ENCODE measurements around the gene IL16.
A peak's percentile ranks its signal among the peaks of the same experiment; 100 is the strongest.

IL16 gene

GRCh38 chr15:81271761-81272644 lies 75.3 kb downstream of the IL16 start:
- Histone ChIP-seq H3K4me1 (ENCODE audit: control insufficient read depth, insufficient read depth, low read length, poor library complexity, severe bottlenecking) (peaks cover 3% of the 10 kb centered on the region), H3K36me3 (ENCODE audit: control insufficient read depth, insufficient read depth, low read length) (no peaks in the 10 kb centered on the region), H3K27me3 (replicated peaks; ENCODE audit: control insufficient read depth, insufficient read depth, low read length, poor library complexity, severe bottlenecking) (no peaks in the 10 kb centered on the region), H3K4me3 (ENCODE audit: insufficient read depth, low read depth, low read length, poor library complexity, severe bottlenecking) (no peak overlapping the region), H3K27ac (ENCODE audit: insufficient read depth, low read length, poor library complexity, severe bottlenecking) (no peak overlapping the region), H3K9me3 (ENCODE audit: control insufficient read depth, low read length) (no peaks in the 10 kb centered on the region)
- DNase-seq, result no peak

GRCh38 chr15:81273200-81273599 lies 76.5 kb downstream of the IL16 start:
- H3K9me3 ChIP-seq (ENCODE audit: control insufficient read depth, low read length), result no peaks in the 10 kb centered on the region
- H3K27ac ChIP-seq (ENCODE audit: insufficient read depth, low read length, poor library complexity, severe bottlenecking), result no peak overlapping the region
- DNase-seq, result no peak

GRCh38 chr15:81273855-81274254 lies 77.2 kb downstream of the IL16 start:
- no peaks in the 10 kb centered on the region for H3K36me3 ChIP-seq (ENCODE audit: control insufficient read depth, insufficient read depth, low read length)
- H3K9me3 ChIP-seq (ENCODE audit: control insufficient read depth, low read length), result no peaks in the 10 kb centered on the region
- H3K4me3 ChIP-seq (ENCODE audit: insufficient read depth, low read depth, low read length, poor library complexity, severe bottlenecking), result no peak overlapping the region
- DNase-seq, result no peak
- H3K27ac ChIP-seq (ENCODE audit: insufficient read depth, low read length, poor library complexity, severe bottlenecking), result no peak overlapping the region
- H3K27me3 ChIP-seq (replicated peaks; ENCODE audit: control insufficient read depth, insufficient read depth, low read length, poor library complexity, severe bottlenecking), result no peaks in the 10 kb centered on the region
- H3K4me1 ChIP-seq (ENCODE audit: control insufficient read depth, insufficient read depth, low read length, poor library complexity, severe bottlenecking), result peaks cover 3% of the 10 kb centered on the region

More at GRCh38 chr15:81273200-81273599, 76.5 kb downstream of the IL16 start:
- Histone ChIP-seq H3K4me3 (ENCODE audit: insufficient read depth, low read depth, low read length, poor library complexity, severe bottlenecking) (no peak overlapping the region), H3K27me3 (replicated peaks; ENCODE audit: control insufficient read depth, insufficient read depth, low read length, poor library complexity, severe bottlenecking) (no peaks in the 10 kb centered on the region), H3K4me1 (ENCODE audit: control insufficient read depth, insufficient read depth, low read length, poor library complexity, severe bottlenecking) (peaks cover 3% of the 10 kb centered on the region), H3K36me3 (ENCODE audit: control insufficient read depth, insufficient read depth, low read length) (no peaks in the 10 kb centered on the region)

GRCh38 chr15:81274255-81274654 lies 77.6 kb downstream of the IL16 start:
- no peaks in the 10 kb centered on the region for H3K36me3 ChIP-seq (ENCODE audit: control insufficient read depth, insufficient read depth, low read length)
- no peak for DNase-seq
- no peak overlapping the region for H3K4me3 ChIP-seq (ENCODE audit: insufficient read depth, low read depth, low read length, poor library complexity, severe bottlenecking)
- H3K9me3 ChIP-seq (ENCODE audit: control insufficient read depth, low read length), result no peaks in the 10 kb centered on the region
- no peak overlapping the region for H3K27ac ChIP-seq (ENCODE audit: insufficient read depth, low read length, poor library complexity, severe bottlenecking)
- H3K4me1 ChIP-seq (ENCODE audit: control insufficient read depth, insufficient read depth, low read length, poor library complexity, severe bottlenecking), result peaks cover 3% of the 10 kb centered on the region
- no peaks in the 10 kb centered on the region for H3K27me3 ChIP-seq (replicated peaks; ENCODE audit: control insufficient read depth, insufficient read depth, low read length, poor library complexity, severe bottlenecking)

- peaks cover 3% of the 10 kb centered on the region for H3K4me1 ChIP-seq (ENCODE audit: control insufficient read depth, insufficient read depth, low read length, poor library complexity, severe bottlenecking)
- no peak overlapping the region for H3K27ac ChIP-seq (ENCODE audit: insufficient read depth, low read length, poor library complexity, severe bottlenecking)
- DNase-seq, result peak; percentile 50 to 74 (median 65)
- H3K36me3 ChIP-seq (ENCODE audit: control insufficient read depth, insufficient read depth, low read length), result no peaks in the 10 kb centered on the region
- H3K27me3 ChIP-seq (replicated peaks; ENCODE audit: control insufficient read depth, insufficient read depth, low read length, poor library complexity, severe bottlenecking), result no peaks in the 10 kb centered on the region
- no peaks in the 10 kb centered on the region for H3K9me3 ChIP-seq (ENCODE audit: control insufficient read depth, low read length)
- H3K4me3 ChIP-seq (ENCODE audit: insufficient read depth, low read depth, low read length, poor library complexity, severe bottlenecking), result no peak overlapping the region
These were observed 78.4 kb downstream of the IL16 start for GRCh38 chr15:81274931-81275707.

- Histone ChIP-seq H3K4me1 (ENCODE audit: control insufficient read depth, insufficient read depth, low read length, poor library complexity, severe bottlenecking) (peaks cover 8% of the 10 kb centered on the region), H3K27ac (ENCODE audit: insufficient read depth, low read length, poor library complexity, severe bottlenecking) (no peak overlapping the region), H3K9me3 (ENCODE audit: control insufficient read depth, low read length) (no peaks in the 10 kb centered on the region), H3K27me3 (replicated peaks; ENCODE audit: control insufficient read depth, insufficient read depth, low read length, poor library complexity, severe bottlenecking) (no peaks in the 10 kb centered on the region), H3K36me3 (ENCODE audit: control insufficient read depth, insufficient read depth, low read length) (no peaks in the 10 kb centered on the region), H3K4me3 (ENCODE audit: insufficient read depth, low read depth, low read length, poor library complexity, severe bottlenecking) (no peak overlapping the region)
- no peak for DNase-seq
These were observed 79.2 kb downstream of the IL16 start for GRCh38 chr15:81275711-81276392.

GRCh38 chr15:81276967-81277366 lies 80.3 kb downstream of the IL16 start:
- no peak for DNase-seq
- Histone ChIP-seq H3K4me3 (ENCODE audit: insufficient read depth, low read depth, low read length, poor library complexity, severe bottlenecking) (no peak overlapping the region), H3K4me1 (ENCODE audit: control insufficient read depth, insufficient read depth, low read length, poor library complexity, severe bottlenecking) (peaks cover 8% of the 10 kb centered on the region), H3K27ac (ENCODE audit: insufficient read depth, low read length, poor library complexity, severe bottlenecking) (no peak overlapping the region), H3K9me3 (ENCODE audit: control insufficient read depth, low read length) (no peaks in the 10 kb centered on the region), H3K27me3 (replicated peaks; ENCODE audit: control insufficient read depth, insufficient read depth, low read length, poor library complexity, severe bottlenecking) (no peaks in the 10 kb centered on the region), H3K36me3 (ENCODE audit: control insufficient read depth, insufficient read depth, low read length) (no peaks in the 10 kb centered on the region)

- H3K4me1 ChIP-seq (ENCODE audit: control insufficient read depth, insufficient read depth, low read length, poor library complexity, severe bottlenecking), result peaks cover 8% of the 10 kb centered on the region
- no peaks in the 10 kb centered on the region for H3K36me3 ChIP-seq (ENCODE audit: control insufficient read depth, insufficient read depth, low read length)
- H3K9me3 ChIP-seq (ENCODE audit: control insufficient read depth, low read length), result no peaks in the 10 kb centered on the region
- H3K27ac ChIP-seq (ENCODE audit: insufficient read depth, low read length, poor library complexity, severe bottlenecking), result no peak overlapping the region
- H3K4me3 ChIP-seq (ENCODE audit: insufficient read depth, low read depth, low read length, poor library complexity, severe bottlenecking), result no peak overlapping the region
- no peak for DNase-seq
- H3K27me3 ChIP-seq (replicated peaks; ENCODE audit: control insufficient read depth, insufficient read depth, low read length, poor library complexity, severe bottlenecking), result no peaks in the 10 kb centered on the region
These were observed 81.2 kb downstream of the IL16 start for GRCh38 chr15:81277851-81278250.

GRCh38 chr15:81278306-81279029 lies 81.8 kb downstream of the IL16 start:
- no peaks in the 10 kb centered on the region for H3K36me3 ChIP-seq (ENCODE audit: control insufficient read depth, insufficient read depth, low read length)
- peaks cover 8% of the 10 kb centered on the region for H3K4me1 ChIP-seq (ENCODE audit: control insufficient read depth, insufficient read depth, low read length, poor library complexity, severe bottlenecking)
- no peak overlapping the region for H3K4me3 ChIP-seq (ENCODE audit: insufficient read depth, low read depth, low read length, poor library complexity, severe bottlenecking)
- DNase-seq, result no peak
- H3K9me3 ChIP-seq (ENCODE audit: control insufficient read depth, low read length), result no peaks in the 10 kb centered on the region
- H3K27me3 ChIP-seq (replicated peaks; ENCODE audit: control insufficient read depth, insufficient read depth, low read length, poor library complexity, severe bottlenecking), result no peaks in the 10 kb centered on the region
- no peak overlapping the region for H3K27ac ChIP-seq (ENCODE audit: insufficient read depth, low read length, poor library complexity, severe bottlenecking)

Measured in effector memory CD4-positive, alpha-beta T cell (primary cell).